Measurements from ENCODE around the gene NR1D1. TPM values are rescaled to one million over a fixed set of nuclear protein-coding genes. Genes with fewer than 3 reads are reported as not detected.
A peak's percentile ranks its signal among the peaks of the same experiment; 100 is the strongest.

The NR1D1 gene
- total RNA-seq, 1 experiment from 2014 or later = 63.7 TPM

- ATAC-seq (no peak), DNase-seq (ENCODE audit: low read depth, low spot score) (no peak)
- TF ChIP-seq MAX (IDR thresholded peaks at IDR 0.05) (no peak), ELF1 (IDR thresholded peaks at IDR 0.05; ENCODE audit: borderline replicate concordance, low read depth) (no peak)
- intact Hi-C loops (cut with micrococcal nuclease) = loop anchor here (1.0 to 2.0 kb wide), 4 partner anchors 26 to 176 kb away; partner anchors contain the start of gene CASC3
- Histone ChIP-seq H2AFZ (ENCODE audit: low read depth, low read length, poor library complexity, severe bottlenecking) (no peak overlapping the region), H3K4me3 (replicated peaks in 1 of 2; ENCODE audit: low read depth in 1 of 2, low read length in 2 of 2) (peak overlapping the region; percentile 41 to 44; a peak in 3 of 4 replicates), H3K9me3 (ENCODE audit: control insufficient read depth in 1 of 2, insufficient read depth in 1 of 2, low read depth in 1 of 2, low read length in 2 of 2) (no peaks in the 10 kb centered on the region), H3K27ac (ENCODE audit: low read depth, low read length) (peak overlapping the region; percentile 71), H3K9ac (ENCODE audit: low read length) (peak overlapping the region; percentile 68), H3K79me2 (ENCODE audit: insufficient read depth, low read length) (no peaks in the 10 kb centered on the region), H3K4me2 (ENCODE audit: low read length) (peak overlapping the region; percentile 75), H3K4me1 (ENCODE audit: control insufficient read depth in 1 of 2, insufficient read depth in 2 of 2, low read length in 2 of 2) (peaks cover 55 to 65% of the 10 kb centered on the region in 2 experiments), H3K27me3 (ENCODE audit: insufficient read depth, low read length) (no peaks in the 10 kb centered on the region), H3K9me2 (ENCODE audit: insufficient read depth) (no peaks in the 10 kb centered on the region), H3K36me3 (ENCODE audit: control insufficient read depth in 1 of 2, insufficient read depth in 2 of 2, low read length in 2 of 2) (no peaks in the 10 kb centered on the region), H4K20me1 (ENCODE audit: insufficient read depth) (no peaks in the 10 kb centered on the region)
- ChIA-PET POLR2A (interaction anchor here (0.8 to 8.1 kb wide), 5 partner anchors 9 to 61 kb away, joined by 3 to 160 read pairs (median 4); partner anchors contain the start of genes MSL1 and NR1D1), CTCF (interaction anchor here (1.4 to 6.3 kb wide), 12 partner anchors 10 to 304 kb away, joined by 3 to 69 read pairs (median 11); partner anchors contain the start of genes CASC3, NR1D1 and TOP2A), RAD21 (ENCODE audit: low non-redundant PET in 1 of 2, low total read pairs in 2 of 2, uncharacterized antibody in 2 of 2, unreplicated experiment in 2 of 2) (interaction anchor here (0.7 to 1.8 kb wide), 6 partner anchors 27 to 100 kb away, joined by 3 to 10 read pairs (median 4); partner anchors contain the start of gene CASC3 (in 1 of the 2))
- BruUV-seq (replicated peaks) = no TSS peak
Measured at GRCh38 chr17:40113907-40114245, 13.5 kb upstream of the NR1D1 start.

- CTCF ChIA-PET = interaction anchor here (0.6 to 6.3 kb wide), 26 partner anchors 8 to 491 kb away, joined by 3 to 69 read pairs (median 5); partner anchors contain the start of genes CASC3, NR1D1 and TOP2A
- Histone ChIP-seq H3K9me2 (ENCODE audit: insufficient read depth) (no peaks in the 10 kb centered on the region), H3K4me2 (ENCODE audit: low read length) (peak overlapping the region; percentile 75), H3K9me3 (ENCODE audit: control insufficient read depth in 1 of 2, insufficient read depth in 1 of 2, low read depth in 1 of 2, low read length in 2 of 2) (no peaks in the 10 kb centered on the region), H4K20me1 (ENCODE audit: insufficient read depth) (no peaks in the 10 kb centered on the region), H3K9ac (ENCODE audit: low read length) (peak overlapping the region; percentile 68), H3K27me3 (ENCODE audit: insufficient read depth, low read length) (no peaks in the 10 kb centered on the region), H3K4me3 (replicated peaks in 1 of 2; ENCODE audit: low read depth in 1 of 2, low read length in 2 of 2) (peak overlapping the region; percentile 41 to 44), H2AFZ (ENCODE audit: low read depth, low read length, poor library complexity, severe bottlenecking) (no peak overlapping the region), H3K36me3 (ENCODE audit: control insufficient read depth in 1 of 2, insufficient read depth in 2 of 2, low read length in 2 of 2) (no peaks in the 10 kb centered on the region), H3K27ac (ENCODE audit: low read depth, low read length) (peak overlapping the region; percentile 71), H3K79me2 (ENCODE audit: insufficient read depth, low read length) (no peaks in the 10 kb centered on the region), H3K4me1 (ENCODE audit: control insufficient read depth in 1 of 2, insufficient read depth in 2 of 2, low read length in 2 of 2) (peaks cover 60 to 70% of the 10 kb centered on the region in 2 experiments)
- DNase-seq (ENCODE audit: low read depth, low spot score) = peak; percentile 87
- POLR2A ChIA-PET = interaction anchor here (0.8 to 8.1 kb wide), 9 partner anchors 9 to 98 kb away, joined by 3 to 160 read pairs (median 4); partner anchors contain the start of genes CASC3, CSF3, MSL1 and NR1D1
- RAD21 ChIA-PET (ENCODE audit: low non-redundant PET in 1 of 2, low total read pairs in 2 of 2, uncharacterized antibody in 2 of 2, unreplicated experiment in 2 of 2) = interaction anchor here (0.5 to 2.2 kb wide), 18 partner anchors 10 to 177 kb away, joined by 3 to 10 read pairs (median 4); partner anchors contain the start of genes CASC3 (in 1 of the 2) and NR1D1 (in 1 of the 2)
- intact Hi-C loops (cut with micrococcal nuclease) = loop anchor here (1.0 to 2.0 kb wide), 4 partner anchors 27 to 177 kb away; partner anchors contain the start of gene CASC3
- BruUV-seq (replicated peaks) = TSS peak; percentile 91
- ATAC-seq = peak; percentile 68
- TF ChIP-seq EGR1 (IDR thresholded peaks at IDR 0.05; ENCODE audit: low read depth) (peak; percentile 65), EZH2phosphoT487 (IDR thresholded peaks at IDR 0.05; ENCODE audit: borderline replicate concordance) (no peak), CTCF (IDR thresholded peaks at IDR 0.05 in 2 of 3, conservative IDR thresholded peaks at IDR 0.05 in 1 of 3; ENCODE audit: borderline replicate concordance in 1 of 3, insufficient read depth in 1 of 3, low read depth in 2 of 3, low read length in 2 of 3) (peak; percentile 86 to 93 (median 91); a peak in 5 of 6 replicates), ZNF274 (IDR thresholded peaks at IDR 0.05; ENCODE audit: low read depth, low read length) (no peak), ZBTB33 (IDR thresholded peaks at IDR 0.05; ENCODE audit: extremely low read depth, insufficient replicate concordance, low read length) (no peak), RAD21 (IDR thresholded peaks at IDR 0.05; ENCODE audit: low read depth) (peak; percentile 96), YY1 (IDR thresholded peaks at IDR 0.05; ENCODE audit: extremely low read depth, insufficient replicate concordance, low read depth, low read length) (peak; percentile 47), MAX (IDR thresholded peaks at IDR 0.05) (peak; percentile 99), ATF3 (IDR thresholded peaks at IDR 0.05) (no peak), ZFX (IDR thresholded peaks at IDR 0.05) (peak; percentile 19; the same call in 1 of the 2 replicates)
Measured at GRCh38 chr17:40113110-40113906, 12.9 kb upstream of the NR1D1 start.
